SK-N-MC (cell line): ENCODE data around the gene EPS15.

Experiments used
- EZH2 ChIP-seq: fragments of 200-600 bp; sonication (generic); IDR thresholded peaks from one replicate; pipeline ENCODE4 v1.6.1; 2017; ENCODE audit warnings: antibody characterized with exemption
- FOXP2 ChIP-seq: optimal IDR thresholded peaks from 2 replicates; pipeline ENCODE3; 2011; ENCODE audit warnings: mild to moderate bottlenecking, moderate library complexity; ENCODE audit not compliant: insufficient read depth; ENCODE audit errors: extremely low read length, control extremely low read depth
- POLR2AphosphoS5 ChIP-seq: IDR thresholded peaks from 2 replicates; pipeline ENCODE4 v1.6.1; 2012; ENCODE audit warnings: mild to moderate bottlenecking, low read depth, low read length, borderline replicate concordance

GRCh38 chr1:51518586-51519047, 449 bp downstream of the EPS15 start:
- no peak for TF ChIP-seq EZH2
- TF ChIP-seq POLR2AphosphoS5 = no peak
- no peak for TF ChIP-seq FOXP2
